ENCODE results near the gene IL13RA2. TPM values are rescaled to one million over a fixed set of nuclear protein-coding genes. Genes with fewer than 3 reads are reported as not detected.

IL13RA2 gene
- total RNA-seq, 1 donor, result 2.2 TPM

DNA sequence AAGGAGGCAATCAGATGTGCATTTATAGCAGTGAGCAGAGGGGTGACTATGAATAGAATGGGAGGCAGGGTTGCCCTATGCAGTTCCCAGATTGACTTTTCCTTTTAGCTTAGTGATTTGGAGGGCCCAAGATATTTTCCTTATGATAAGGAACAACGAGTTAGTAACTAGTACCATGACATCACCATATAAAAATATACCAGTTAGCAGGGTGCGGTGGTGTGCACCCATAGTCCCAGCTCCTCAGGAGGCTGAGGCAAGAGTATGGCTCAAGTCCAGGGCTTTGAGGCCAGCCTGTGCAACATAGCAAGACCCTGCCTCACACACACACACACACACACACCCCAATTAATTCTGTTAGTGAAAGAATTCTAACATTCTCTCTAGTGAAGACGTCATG, 53.0 kb downstream of the IL13RA2 start:
- DNase-seq (ENCODE audit: low read depth), result no peak
- TF ChIP-seq, protein P1, sequence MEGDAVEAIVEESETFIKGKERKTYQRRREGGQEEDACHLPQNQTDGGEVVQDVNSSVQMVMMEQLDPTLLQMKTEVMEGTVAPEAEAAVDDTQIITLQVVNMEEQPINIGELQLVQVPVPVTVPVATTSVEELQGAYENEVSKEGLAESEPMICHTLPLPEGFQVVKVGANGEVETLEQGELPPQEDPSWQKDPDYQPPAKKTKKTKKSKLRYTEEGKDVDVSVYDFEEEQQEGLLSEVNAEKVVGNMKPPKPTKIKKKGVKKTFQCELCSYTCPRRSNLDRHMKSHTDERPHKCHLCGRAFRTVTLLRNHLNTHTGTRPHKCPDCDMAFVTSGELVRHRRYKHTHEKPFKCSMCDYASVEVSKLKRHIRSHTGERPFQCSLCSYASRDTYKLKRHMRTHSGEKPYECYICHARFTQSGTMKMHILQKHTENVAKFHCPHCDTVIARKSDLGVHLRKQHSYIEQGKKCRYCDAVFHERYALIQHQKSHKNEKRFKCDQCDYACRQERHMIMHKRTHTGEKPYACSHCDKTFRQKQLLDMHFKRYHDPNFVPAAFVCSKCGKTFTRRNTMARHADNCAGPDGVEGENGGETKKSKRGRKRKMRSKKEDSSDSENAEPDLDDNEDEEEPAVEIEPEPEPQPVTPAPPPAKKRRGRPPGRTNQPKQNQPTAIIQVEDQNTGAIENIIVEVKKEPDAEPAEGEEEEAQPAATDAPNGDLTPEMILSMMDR (IDR thresholded peaks at IDR 0.05; ENCODE audit: insufficient read depth, low read depth, low read length), result no peak
- H3K4me3 ChIP-seq (ENCODE audit: low read depth, low read length), result no peak overlapping the region

DNA sequence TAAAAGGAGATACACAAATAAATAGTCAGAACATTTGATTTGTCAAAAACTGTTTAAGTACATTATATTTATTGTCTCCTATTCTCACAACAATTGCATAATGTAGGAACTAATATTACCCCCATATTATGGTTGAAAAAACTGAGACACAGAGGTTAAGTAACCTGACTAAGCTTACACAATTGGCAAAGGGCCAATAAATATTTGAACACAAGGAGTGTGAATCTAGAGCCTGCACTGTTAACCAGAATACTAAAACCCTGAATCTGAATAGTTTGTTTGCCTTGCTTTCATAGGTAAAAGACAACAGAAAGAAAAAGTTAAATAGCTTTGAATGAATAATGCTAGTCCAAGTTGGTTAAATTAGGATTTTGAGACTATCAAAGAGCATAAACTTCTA, 55.2 kb downstream of the IL13RA2 start:
- TF ChIP-seq, protein P1 (IDR thresholded peaks at IDR 0.05; ENCODE audit: insufficient read depth, low read depth, low read length), result no peak
- no peak overlapping the region for H3K4me3 ChIP-seq (ENCODE audit: low read depth, low read length)
- DNase-seq (ENCODE audit: low read depth), result no peak

DNA sequence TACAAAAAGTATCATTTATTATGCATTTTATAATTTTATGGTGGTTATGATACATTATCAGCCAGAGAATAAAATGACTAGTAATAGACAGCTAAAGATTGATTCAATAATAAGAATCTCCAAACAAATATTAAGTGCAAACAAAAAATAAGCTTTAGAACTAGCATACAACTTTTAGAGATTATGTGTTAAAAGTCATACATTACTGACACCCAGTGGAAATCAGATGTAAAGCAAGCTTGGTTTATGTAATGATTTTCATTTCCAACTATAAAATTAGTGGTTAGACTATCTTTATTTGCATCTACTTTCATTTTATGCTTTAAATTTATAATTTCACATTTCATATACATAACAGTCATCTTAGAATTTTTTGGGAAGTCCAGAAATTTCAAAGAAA, 57.7 kb downstream of the IL13RA2 start:
- peak; percentile 23 for DNase-seq (ENCODE audit: low read depth)
- TF ChIP-seq, protein P1 (IDR thresholded peaks at IDR 0.05; ENCODE audit: insufficient read depth, low read depth, low read length), result peak; percentile 39
- no peak overlapping the region for H3K4me3 ChIP-seq (ENCODE audit: low read depth, low read length)

Small RNAs within 50 kb of the gene (small RNA-seq; reads per million reads assigned to genes)
- gene RNU6-648P, result not detected

Other genes starting within 250 kb of the IL13RA2 start
- gene RBMXL3, start 171.8 kb upstream of the IL13RA2 start, total RNA-seq, result not detected in 2 replicates
- gene LRCH2, start 216.5 kb upstream of the IL13RA2 start, total RNA-seq, result 5.8 and 8.2 TPM in 2 replicates